NCI-H446 (cell line): Measurements from ENCODE around the gene BLTP2.
"Not testable (repeated sequence)": the region's sequence is repeated elsewhere in the genome, so short reads cannot be mapped to it uniquely, and the experiment has no call there.

Experiments used
- DNase-seq, 2 experiments: peaks; one replicate each; lab custom pipeline; 2025; lab: John Stamatoyannopoulos, UW

BLTP2 gene

DNA sequence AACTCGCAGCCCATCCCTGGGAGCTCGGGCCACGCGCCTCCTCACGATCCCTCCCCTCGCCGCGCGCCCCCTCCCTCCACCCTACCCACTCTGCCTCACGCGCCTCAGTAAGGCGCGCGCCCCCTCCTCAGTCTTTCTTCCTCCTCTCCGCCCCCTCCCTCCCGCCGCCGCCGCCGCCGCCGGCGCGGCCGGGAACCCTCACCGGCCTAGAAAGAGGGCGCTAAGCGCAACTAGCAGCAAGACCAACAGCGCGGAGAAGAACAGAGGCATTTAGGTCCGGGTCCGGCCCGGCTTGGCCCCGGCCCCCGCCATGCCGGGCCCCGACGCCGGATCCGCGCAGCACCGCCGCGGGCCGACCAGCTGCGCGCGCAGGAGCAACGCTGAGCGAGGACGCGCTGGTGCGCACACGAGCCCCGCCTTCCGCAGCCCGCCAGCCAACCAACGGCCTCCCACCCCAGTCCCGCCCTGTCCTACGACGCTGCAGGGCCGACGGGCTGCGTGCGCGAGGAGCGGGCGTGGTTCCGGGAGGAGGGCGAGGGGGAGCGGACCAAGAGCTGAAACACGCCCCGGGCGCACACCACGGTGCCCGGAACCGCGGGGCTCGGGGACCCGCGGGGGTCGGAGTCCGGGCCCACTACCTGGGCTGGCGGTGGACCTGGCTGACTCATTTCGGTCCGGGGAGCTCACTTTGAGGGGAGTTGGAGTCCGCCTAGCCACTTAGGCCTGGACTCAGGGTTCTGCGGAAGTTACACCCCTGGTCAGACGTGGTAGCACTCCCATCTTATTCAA is at the start of gene BLTP2:
Gene BLTP2 (minus strand): TSS at position 372 of the 789 bp plus-strand sequence. CDS start 102 bp downstream, at position 270.
- peak; percentile 82 to 96 for DNase-seq

DNA sequence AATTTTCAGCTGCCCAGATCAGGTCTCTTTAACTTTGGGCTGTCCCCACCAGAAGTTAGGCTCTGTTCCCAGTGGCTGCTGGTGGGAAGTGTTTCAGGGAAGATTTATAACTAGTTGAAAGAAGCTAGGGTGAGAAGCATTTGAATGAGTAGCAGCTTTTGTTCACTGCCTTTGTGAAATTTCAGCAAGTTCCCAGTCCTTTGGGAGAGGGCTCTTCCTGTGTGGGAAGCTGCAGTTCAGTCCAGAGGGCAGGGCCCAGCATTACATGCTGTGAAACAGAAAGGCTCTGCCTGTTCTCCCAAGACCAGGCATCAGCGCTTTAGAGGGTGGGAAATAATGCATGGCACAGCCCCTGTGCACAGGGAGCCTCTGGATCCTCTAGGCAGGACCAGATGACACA is 48.9 kb upstream of the BLTP2 start:
- DNase-seq, result no peak

DNA sequence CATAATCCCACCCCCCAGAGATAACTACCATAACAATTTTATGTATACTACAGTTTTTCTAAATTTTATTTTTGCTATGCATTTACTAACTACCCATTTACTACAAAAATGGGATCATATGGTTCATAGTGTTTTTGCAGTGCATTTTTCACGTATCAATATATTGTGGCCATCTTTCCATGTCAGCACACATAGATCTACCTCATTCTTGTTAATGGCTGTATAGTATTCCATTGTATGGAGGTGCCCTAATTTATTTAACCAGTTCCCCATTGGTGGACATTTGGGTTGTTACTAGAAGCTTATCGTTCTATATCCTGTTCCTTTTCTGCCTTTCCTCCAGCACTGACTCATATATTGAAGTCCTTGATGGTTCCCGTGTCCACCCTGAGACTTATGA is 44.1 kb upstream of the BLTP2 start:
- no peak for DNase-seq

- no peak for DNase-seq
Observed at GRCh38 chr17:28688481-28688880, 43.5 kb upstream of the BLTP2 start.

- DNase-seq, result no peak
Observed at GRCh38 chr17:28686296-28686695, 41.3 kb upstream of the BLTP2 start.

- no peak for DNase-seq
Observed at GRCh38 chr17:28685366-28685765, 40.4 kb upstream of the BLTP2 start.

- no peak for DNase-seq
Observed at GRCh38 chr17:28684963-28685362, 40.0 kb upstream of the BLTP2 start.

GRCh38 chr17:28682655-28683054 is 37.7 kb upstream of the BLTP2 start:
- no peak for DNase-seq

DNA sequence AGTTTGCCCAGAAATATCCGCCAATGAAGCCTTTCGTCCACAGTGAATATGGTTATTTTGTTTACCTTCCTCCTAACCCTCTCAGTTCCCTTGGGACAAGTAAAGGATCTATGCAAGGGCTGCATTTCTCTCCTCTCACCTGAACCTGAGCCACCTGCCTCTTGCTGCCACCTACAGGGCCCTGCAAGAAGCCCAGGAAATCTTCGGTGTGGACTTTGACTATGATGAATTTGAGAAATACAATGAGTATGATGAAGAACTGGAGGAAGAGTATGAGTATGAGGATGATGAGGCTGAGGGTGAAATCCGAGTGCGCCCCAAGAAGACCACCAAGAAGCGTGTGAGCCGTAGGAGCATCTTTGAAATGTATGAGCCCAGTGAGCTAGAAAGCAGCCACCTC is 31.0 kb upstream of the BLTP2 start:
- DNase-seq, result no peak

GRCh38 chr17:28675490-28675889 is 30.5 kb upstream of the BLTP2 start:
- no peak for DNase-seq

DNA sequence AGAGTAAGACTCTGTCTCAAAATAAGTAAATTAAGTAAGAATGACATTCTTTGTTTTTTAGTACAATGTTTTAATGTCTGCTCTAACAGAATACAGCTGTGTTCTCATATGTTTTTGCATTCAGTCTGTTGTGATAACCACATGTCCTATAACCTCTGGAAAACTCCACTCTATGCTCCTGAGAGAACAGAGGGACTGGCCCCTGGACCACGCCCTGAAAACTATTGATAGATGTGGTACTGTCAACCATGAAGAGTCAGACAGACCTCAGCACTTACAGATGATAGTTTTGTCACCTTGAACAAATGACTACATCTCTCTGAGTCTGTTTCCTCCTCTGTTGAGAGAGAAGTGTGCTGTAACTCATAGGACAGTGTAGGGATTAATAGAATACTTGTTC is 25.0 kb upstream of the BLTP2 start:
- DNase-seq, result no peak

DNA sequence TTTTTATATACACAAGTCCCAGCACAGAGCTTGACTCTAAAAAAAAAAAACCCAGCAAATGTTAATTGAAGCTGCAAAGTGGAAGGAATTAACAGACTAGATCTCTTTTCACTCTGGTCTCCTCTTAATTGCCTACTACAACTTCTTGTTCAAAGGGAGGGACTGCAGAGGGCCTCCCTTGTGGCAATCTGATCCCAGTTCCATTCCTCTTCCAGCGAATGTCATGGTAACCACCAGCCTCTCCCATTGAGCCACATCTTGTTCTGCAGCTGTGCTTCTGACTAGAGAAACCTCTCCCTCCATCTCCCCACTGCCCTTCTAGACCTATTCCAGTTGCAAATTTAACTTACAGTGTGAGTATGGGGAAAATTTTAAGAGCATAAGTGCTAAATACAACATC is 22.9 kb upstream of the BLTP2 start:
- no peak for DNase-seq

GRCh38 chr17:28665994-28666393 is 21.0 kb upstream of the BLTP2 start:
- DNase-seq, result no peak

DNA sequence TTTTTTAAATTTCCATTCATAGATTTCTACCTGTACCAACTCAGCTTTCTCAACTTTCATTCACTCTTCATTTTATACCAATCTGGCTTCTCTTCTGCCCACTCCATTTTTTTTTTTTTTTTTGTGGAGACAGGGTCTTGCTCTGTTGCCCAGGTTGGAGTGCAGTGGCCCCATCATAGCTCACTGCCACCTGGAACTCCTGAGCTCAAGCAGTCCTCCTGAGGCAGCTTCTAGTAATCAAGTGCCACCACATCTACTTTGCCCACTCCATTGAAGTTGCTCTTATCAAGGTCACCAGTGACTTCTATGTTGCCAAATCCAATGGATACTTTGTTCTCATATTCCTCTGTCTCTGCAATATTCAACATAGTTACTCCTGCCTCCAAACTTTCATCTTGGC is 18.8 kb upstream of the BLTP2 start:
- DNase-seq, result no peak

- DNase-seq, result no peak
Observed at GRCh38 chr17:28662527-28662829, 17.5 kb upstream of the BLTP2 start.

- peak; percentile 81 to 83 for DNase-seq
Observed at GRCh38 chr17:28661635-28662526, 16.9 kb upstream of the BLTP2 start, which contains the start of the genes SDF2 and SUPT6H. Gene SDF2, minus strand, starts transcription at chr17:28661906. Its CDS starts 30 bp downstream, at chr17:28661876. Gene SUPT6H, plus strand, starts transcription at chr17:28662205. Its CDS starts 11,197 bp downstream, at chr17:28673402.

- DNase-seq, result not testable (repeated sequence)
Observed at GRCh38 chr17:28659497-28659881, 14.5 kb upstream of the BLTP2 start.

- DNase-seq, result not testable (repeated sequence)
Observed at GRCh38 chr17:28658766-28659496, 14.0 kb upstream of the BLTP2 start.

GRCh38 chr17:28658342-28658741 is 13.4 kb upstream of the BLTP2 start:
- not testable (repeated sequence) for DNase-seq

GRCh38 chr17:28657756-28658155 is 12.8 kb upstream of the BLTP2 start:
- no peak for DNase-seq

GRCh38 chr17:28655160-28655559 is 10.2 kb upstream of the BLTP2 start:
- DNase-seq, result no peak

DNA sequence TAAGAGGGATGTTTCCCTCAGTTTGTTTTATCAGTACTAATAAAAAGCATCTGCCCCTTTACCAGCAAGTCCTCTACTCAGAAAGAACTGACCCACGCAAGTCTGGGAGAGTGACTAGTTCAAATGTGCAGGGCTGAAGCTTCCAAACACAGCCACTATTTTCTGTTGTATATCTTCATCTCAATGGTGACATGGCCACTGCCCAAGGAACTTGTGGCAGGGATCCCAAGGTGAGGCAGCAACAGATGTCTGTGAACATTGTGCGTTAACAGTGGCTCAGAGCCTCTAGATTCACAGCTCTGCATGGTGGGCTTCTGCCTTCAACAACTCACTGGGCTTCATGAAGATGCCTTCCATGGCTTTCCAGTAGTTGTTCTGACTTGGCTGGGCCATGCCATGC is 3.7 kb upstream of the BLTP2 start:
- no peak for DNase-seq
